HCT116 (cell line): ENCODE data around the gene OR7A5. TPM values are rescaled to one million over a fixed set of nuclear protein-coding genes. Genes with fewer than 3 reads are reported as not detected.

Source experiments
- ATAC-seq: fragments of 200-7000 bp; cut with Tn5 transposase; 2 replicates; pipeline ENCODE4 v1.9.1; 2020; ENCODE audit warnings: mild to moderate bottlenecking, moderate library complexity
- BruUV-seq: library from RNA; stranded (reverse); fragments of 400-500 nt; replicated peaks from 2 replicates; lab custom pipeline; 2021; lab: Mats Ljungman, UMichigan
- CTCF ChIA-PET: fragments of 300-600 bp; sonication (Branson Sonifier 250); formaldehyde crosslinking; loops from one replicate; lab custom pipeline; 2021; ENCODE audit warnings: antibody characterized with exemption; lab: Charles Lee
- POLR2A ChIA-PET: fragments of 300-600, 350-600 bp; sonication (Branson Sonifier 250); formaldehyde crosslinking; loops from one replicate; lab custom pipeline; 2021; ENCODE audit warnings: antibody characterized with exemption; lab: Charles Lee
- RAD21 ChIA-PET, 2 experiments: fragments of 300-600 bp; sonication (Branson Sonifier 250); formaldehyde crosslinking; loops; one replicate each; lab custom pipeline; 2023; ENCODE audit warnings: low total read pairs in 2 of 2; ENCODE audit not compliant: uncharacterized antibody in 2 of 2, unreplicated experiment in 2 of 2, low non-redundant PET in 1 of 2; lab: Charles Lee
- DNase-seq: peaks from one replicate; pipeline ENCODE4 v3.0.0-alpha.2; 2010; ENCODE audit warnings: low read depth, low spot score
- H2AFZ ChIP-seq: fragments of 200-600 bp; shearing (Covaris generic), sonication (generic); 2 replicates; pipeline ENCODE4 v1.6.1; 2017; ENCODE audit warnings: low read depth, mixed run types, mixed read lengths, antibody characterized with exemption, low read length; ENCODE audit not compliant: poor library complexity, severe bottlenecking
- H3K27ac ChIP-seq: 2 replicates; pipeline ENCODE4 v1.5.1; 2012; ENCODE audit warnings: low read depth, low read length
- H3K27me3 ChIP-seq: fragments of 200-600 bp; sonication (generic); 2 replicates; pipeline ENCODE4 v1.6.1; 2016; ENCODE audit warnings: mixed run types, low read length, mixed read lengths; ENCODE audit not compliant: insufficient read depth
- H3K36me3 ChIP-seq, 2 experiments: fragments of 200-500 bp in 1 of 2; fragments of 200-600 bp in 1 of 2; sonication (Bioruptor generic) in 1 of 2; sonication (generic) in 1 of 2; 2 replicates each; pipeline versions ENCODE4 v1.5.1 to v1.6.1; 2014 to 2016; ENCODE audit warnings: low read length in 2 of 2, inconsistent platforms in 1 of 2, mixed read lengths in 1 of 2, mixed run types in 1 of 2; ENCODE audit not compliant: insufficient read depth in 2 of 2, control insufficient read depth in 1 of 2
- H3K4me1 ChIP-seq, 2 experiments: fragments of 200-600 bp in 1 of 2; sonication (generic) in 1 of 2; 2 replicates each; pipeline versions ENCODE4 v1.5.1 to v1.6.1; 2012 to 2017; ENCODE audit warnings: low read length in 2 of 2, inconsistent platforms in 1 of 2, mild to moderate bottlenecking in 1 of 2, mixed read lengths in 1 of 2, mixed run types in 1 of 2, moderate library complexity in 1 of 2; ENCODE audit not compliant: insufficient read depth in 2 of 2, control insufficient read depth in 1 of 2
- H3K4me2 ChIP-seq: fragments of 200-600 bp; sonication (generic); 2 replicates; pipeline ENCODE4 v1.6.1; 2017; ENCODE audit warnings: mixed run types, low read length, mixed read lengths
- H3K4me3 ChIP-seq, 2 experiments: fragments of 200-600 bp in 1 of 2; sonication (generic) in 1 of 2; replicated peaks in 1 of 2; 2 replicates each; pipeline ENCODE4 v1.5.1; 2011 to 2016; ENCODE audit warnings: low read length in 2 of 2, control low read depth in 1 of 2, low read depth in 1 of 2, mild to moderate bottlenecking in 1 of 2, mixed read lengths in 1 of 2, mixed run types in 1 of 2
- H3K79me2 ChIP-seq: fragments of 200-600 bp; sonication (generic); 2 replicates; pipeline ENCODE4 v1.6.1; 2017; ENCODE audit warnings: mild to moderate bottlenecking, mixed run types, low read length, moderate library complexity, mixed read lengths; ENCODE audit not compliant: insufficient read depth
- H3K9ac ChIP-seq: fragments of 200-600 bp; sonication (generic); 2 replicates; pipeline ENCODE4 v1.6.1; 2016; ENCODE audit warnings: low read length, mixed read lengths
- H3K9me2 ChIP-seq: fragments of 200-600 bp; sonication (generic), shearing (Covaris generic); 2 replicates; pipeline ENCODE4 v1.6.1; 2017; ENCODE audit warnings: mixed run types, mild to moderate bottlenecking, moderate library complexity; ENCODE audit not compliant: insufficient read depth
- H3K9me3 ChIP-seq, 2 experiments: fragments of 200-500 bp in 1 of 2; fragments of 200-600 bp in 1 of 2; sonication (Bioruptor generic) in 1 of 2; sonication (generic) in 1 of 2; 2 replicates each; pipeline ENCODE4 v1.6.1; 2014 to 2017; ENCODE audit warnings: low read length in 2 of 2, mixed read lengths in 2 of 2, inconsistent platforms in 1 of 2, low read depth in 1 of 2, mild to moderate bottlenecking in 1 of 2, mixed run types in 1 of 2, moderate library complexity in 1 of 2; ENCODE audit not compliant: control insufficient read depth in 1 of 2, insufficient read depth in 1 of 2
- H4K20me1 ChIP-seq: fragments of 200-600 bp; sonication (generic), shearing (Covaris generic); 2 replicates; pipeline ENCODE4 v1.6.1; 2017; ENCODE audit warnings: mixed run types, mild to moderate bottlenecking, moderate library complexity; ENCODE audit not compliant: insufficient read depth
- ATF3 ChIP-seq: IDR thresholded peaks from 2 replicates; pipeline ENCODE4 v1.6.1; 2012
- CBX3 ChIP-seq: IDR thresholded peaks from 2 replicates; pipeline ENCODE4 v1.6.1; 2012; ENCODE audit warnings: low read depth
- EGR1 ChIP-seq: IDR thresholded peaks from 2 replicates; pipeline ENCODE4 v1.6.1; 2012; ENCODE audit warnings: low read depth
- ELF1 ChIP-seq: IDR thresholded peaks from 2 replicates; pipeline ENCODE4 v1.6.1; 2012; ENCODE audit warnings: low read depth, borderline replicate concordance
- EZH2 ChIP-seq: fragments of 200-600 bp; sonication (generic); IDR thresholded peaks from 2 replicates; pipeline ENCODE4 v1.6.1; 2017; ENCODE audit warnings: antibody characterized with exemption, mixed run types
- FOSL1 ChIP-seq: IDR thresholded peaks from 2 replicates; pipeline ENCODE4 v1.6.1; 2012; ENCODE audit warnings: low read depth
- JUND ChIP-seq: IDR thresholded peaks from 2 replicates; pipeline ENCODE4 v1.6.1; 2012
- POLR2A ChIP-seq: IDR thresholded peaks from 2 replicates; pipeline ENCODE4 v1.7.0; 2011; ENCODE audit warnings: borderline replicate concordance; ENCODE audit not compliant: insufficient read depth, insufficient read length; ENCODE audit errors: extremely low read depth
- POLR2AphosphoS5 ChIP-seq: IDR thresholded peaks from 2 replicates; pipeline ENCODE4 v1.6.1; 2011; ENCODE audit warnings: mild to moderate bottlenecking, low read depth, low read length, moderate library complexity
- RAD21 ChIP-seq: IDR thresholded peaks from 2 replicates; pipeline ENCODE4 v1.6.1; 2012; ENCODE audit warnings: low read depth, mild to moderate bottlenecking
- SP1 ChIP-seq: IDR thresholded peaks from 2 replicates; pipeline ENCODE4 v1.6.1; 2012; ENCODE audit warnings: low read depth
- SRF ChIP-seq: IDR thresholded peaks from 2 replicates; pipeline ENCODE4 v1.6.1; 2012; ENCODE audit warnings: low read depth
- TCF7L2 ChIP-seq: IDR thresholded peaks from 2 replicates; pipeline ENCODE4 v1.7.0; 2011; ENCODE audit warnings: borderline replicate concordance, inconsistent platforms; ENCODE audit not compliant: insufficient read depth, insufficient read length; ENCODE audit errors: extremely low read depth
- YY1 ChIP-seq: IDR thresholded peaks from 2 replicates; pipeline ENCODE4 v1.6.1; 2011; ENCODE audit warnings: low read length, low read depth, moderate library complexity, mild to moderate bottlenecking; ENCODE audit not compliant: insufficient replicate concordance; ENCODE audit errors: extremely low read depth
- ZNF274 ChIP-seq: fragments of 200-500 bp; sonication (Bioruptor generic); IDR thresholded peaks from 2 replicates; pipeline ENCODE4 v1.6.1; 2014; ENCODE audit warnings: mild to moderate bottlenecking, low read depth, low read length, inconsistent platforms
- intact Hi-C: fragments of 100-400 bp; cut with micrococcal nuclease; formaldehyde crosslinking; loops from 2 replicates; pipeline ENCODE4 v1.10.0; 2022
- total RNA-seq: library from RNA; stranded (reverse); gene quantifications from one replicate; pipeline ENCODE4 v1.2.1, GENCODE V29; 2021; ENCODE audit not compliant: unreplicated experiment
- TF ChIP-seq, protein P1 (sequence below): IDR thresholded peaks from 2 replicates; pipeline ENCODE4 v1.6.1; 2012

The OR7A5 gene
- total RNA-seq, 1 experiment from 2014 or later: not detected

GRCh38 chr19:14798760-14799159, 36.2 kb downstream of the OR7A5 start:
- CTCF ChIA-PET: no interaction called here
- Histone ChIP-seq H2AFZ (no peak overlapping the region), H3K4me1 (peaks cover 0 to 5% of the 10 kb centered on the region in 2 experiments; a peak in 2 of 4 replicates), H3K4me3 (no peak overlapping the region), H3K9me2 (no peaks in the 10 kb centered on the region), H3K27ac (no peak overlapping the region), H4K20me1 (no peaks in the 10 kb centered on the region), H3K79me2 (no peaks in the 10 kb centered on the region), H3K36me3 (no peaks in the 10 kb centered on the region), H3K4me2 (no peak overlapping the region), H3K27me3 (no peaks in the 10 kb centered on the region), H3K9ac (no peak overlapping the region), H3K9me3 (no peaks in the 10 kb centered on the region)
- intact Hi-C loops: no loop called here
- DNase-seq (no peak), ATAC-seq (no peak)
- TF ChIP-seq TCF7L2: no peak
- TF ChIP-seq YY1: no peak
- no peak for TF ChIP-seq FOSL1
- TF ChIP-seq, protein P1, sequence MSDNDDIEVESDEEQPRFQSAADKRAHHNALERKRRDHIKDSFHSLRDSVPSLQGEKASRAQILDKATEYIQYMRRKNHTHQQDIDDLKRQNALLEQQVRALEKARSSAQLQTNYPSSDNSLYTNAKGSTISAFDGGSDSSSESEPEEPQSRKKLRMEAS: no peak
- no peak for TF ChIP-seq POLR2A
- no peak for TF ChIP-seq JUND
- no peak for TF ChIP-seq SRF
- POLR2A ChIA-PET: no interaction called here
- no TSS peak for BruUV-seq
- RAD21 ChIA-PET: no interaction called here

GRCh38 chr19:14796021-14796420, 39.0 kb downstream of the OR7A5 start:
- peaks cover 0 to 5% of the 10 kb centered on the region in 2 experiments; a peak in 2 of 4 replicates for H3K4me1 ChIP-seq
- POLR2A ChIA-PET: interaction anchor here (0.9 kb wide), 1 partner anchor 44 kb away, joined by 3 read pairs; no protein-coding TSS in a partner anchor
- H3K27ac ChIP-seq: no peak overlapping the region
- no peaks in the 10 kb centered on the region for H3K27me3 ChIP-seq
- no peaks in the 10 kb centered on the region for H3K36me3 ChIP-seq
- TF ChIP-seq EGR1 (no peak), RAD21 (no peak), JUND (no peak), ATF3 (no peak), FOSL1 (no peak), CBX3 (no peak), TCF7L2 (no peak), POLR2A (no peak), ZNF274 (no peak), POLR2AphosphoS5 (no peak), SRF (no peak), ELF1 (no peak), YY1 (no peak), EZH2 (no peak), SP1 (no peak)
- H3K4me3 ChIP-seq: no peak overlapping the region
- no TSS peak for BruUV-seq
- H2AFZ ChIP-seq: no peak overlapping the region
- H3K9me2 ChIP-seq: no peaks in the 10 kb centered on the region
- no peaks in the 10 kb centered on the region for H3K9me3 ChIP-seq
- H3K9ac ChIP-seq: no peak overlapping the region
- RAD21 ChIA-PET: no interaction called here
- H3K79me2 ChIP-seq: no peaks in the 10 kb centered on the region
- no peak for ATAC-seq
- H4K20me1 ChIP-seq: no peaks in the 10 kb centered on the region
- no peak for DNase-seq
- no peak overlapping the region for H3K4me2 ChIP-seq
- intact Hi-C loops: no loop called here
- CTCF ChIA-PET: interaction anchor here (1.2 kb wide), 1 partner anchor 10 kb away, joined by 5 read pairs; no protein-coding TSS in a partner anchor
